HG03469 (cell line): ENCODE data around the gene TRAF5.
A peak's percentile ranks its signal among the peaks of the same experiment; 100 is the strongest.

Experiments used
- ATAC-seq: cut with Tn5 transposase; IDR thresholded peaks from one replicate; pipeline ENCODE4 v1.9.1; 2021; ENCODE audit warnings: mild to moderate bottlenecking, moderate library complexity, moderate number of reproducible peaks; ENCODE audit not compliant: unreplicated experiment

Gene TRAF5

GRCh38 chr1:211416628-211417323 is 90.1 kb downstream of the TRAF5 start:
- ATAC-seq = peak; percentile 49

GRCh38 chr1:211420389-211420788 is 93.8 kb downstream of the TRAF5 start:
- peak; percentile 36 for ATAC-seq

DNA sequence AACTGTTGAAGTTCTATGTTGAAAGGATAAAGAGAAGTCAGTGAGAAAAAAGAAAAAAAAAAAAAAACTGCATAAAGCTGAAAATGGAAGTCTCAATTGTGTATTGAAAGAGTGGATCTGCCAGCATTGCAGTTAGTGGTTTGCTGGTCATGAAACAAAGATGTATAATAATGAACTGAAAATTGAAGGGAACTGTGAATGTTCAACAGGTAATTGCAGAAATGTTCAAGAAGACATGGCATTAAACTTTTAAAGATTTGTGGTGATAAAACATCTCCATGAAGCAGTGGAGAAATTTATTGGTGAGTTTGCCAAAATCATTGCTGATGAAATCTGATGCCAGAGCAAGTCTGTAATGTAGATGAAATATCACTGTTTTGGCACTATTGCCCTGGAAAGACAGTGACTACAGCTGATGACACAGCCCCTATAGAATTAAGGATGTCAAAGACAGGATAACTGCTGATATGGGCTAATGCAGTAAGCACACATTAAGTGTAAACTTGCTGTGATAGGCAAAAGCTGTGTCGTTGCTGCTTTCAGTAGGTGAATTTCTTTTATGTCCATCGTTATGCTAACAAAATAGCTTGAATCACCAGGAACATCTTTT is 94.3 kb downstream of the TRAF5 start:
- ATAC-seq = no peak

- no peak for ATAC-seq
Measured at GRCh38 chr1:211424018-211424417, 97.4 kb downstream of the TRAF5 start.
